OCI-LY7 (cell line): ENCODE data around the gene SEC14L5. TPM values are rescaled to one million over a fixed set of nuclear protein-coding genes. Genes with fewer than 3 reads are reported as not detected.

Source experiments
- BruUV-seq: library from RNA; stranded (reverse); fragments of 400-500 nt; replicated peaks from 2 replicates; lab custom pipeline; 2021; lab: Mats Ljungman, UMichigan
- CTCF ChIA-PET: fragments of 300-600 bp; sonication (Branson Sonifier 250); formaldehyde crosslinking; loops from one replicate; lab custom pipeline; 2022; ENCODE audit warnings: antibody characterized with exemption; ENCODE audit not compliant: unreplicated experiment; lab: Charles Lee
- POLR2A ChIA-PET: fragments of 300-600 bp; sonication (Branson Sonifier 250); formaldehyde crosslinking; loops from one replicate; lab custom pipeline; 2022; ENCODE audit warnings: antibody characterized with exemption; lab: Charles Lee
- DNase-seq: peaks from one replicate; pipeline ENCODE4 v3.0.0-alpha.2; 2015; ENCODE audit warnings: low spot score
- H2AFZ ChIP-seq: fragments of 200-600 bp; sonication (generic), shearing (Covaris generic); 2 replicates; pipeline ENCODE4 v1.6.1; 2014; ENCODE audit warnings: mild to moderate bottlenecking, antibody characterized with exemption, low read length, moderate library complexity
- H3K27ac ChIP-seq: fragments of 200-600 bp; sonication (generic); 2 replicates; pipeline ENCODE4 v1.5.1; 2014; ENCODE audit warnings: mixed run types, low read depth, mild to moderate bottlenecking, moderate library complexity, low read length, inconsistent platforms; ENCODE audit not compliant: poor library complexity, severe bottlenecking
- H3K36me3 ChIP-seq: fragments of 200-600 bp; sonication (generic); 2 replicates; pipeline ENCODE4 v1.6.1; 2014; ENCODE audit warnings: mild to moderate bottlenecking, antibody characterized with exemption, low read length, moderate library complexity, mixed read lengths; ENCODE audit not compliant: insufficient read depth
- H3K4me1 ChIP-seq: fragments of 200-600 bp; sonication (generic); 2 replicates; pipeline ENCODE4 v1.5.1; 2014; ENCODE audit warnings: mild to moderate bottlenecking, low read length; ENCODE audit not compliant: insufficient read depth, poor library complexity, severe bottlenecking
- H3K4me2 ChIP-seq: fragments of 200-600 bp; sonication (generic); 2 replicates; pipeline ENCODE4 v1.6.1; 2014; ENCODE audit warnings: mild to moderate bottlenecking, low read length
- H3K4me3 ChIP-seq: fragments of 200-600 bp; sonication (generic); 2 replicates; pipeline ENCODE4 v1.5.1; 2014; ENCODE audit warnings: mild to moderate bottlenecking, low read depth, low read length; ENCODE audit not compliant: poor library complexity, severe bottlenecking
- H3K79me2 ChIP-seq: fragments of 200-600 bp; sonication (generic); 2 replicates; pipeline ENCODE4 v1.6.1; 2016; ENCODE audit warnings: low read depth, mild to moderate bottlenecking, low read length, moderate library complexity, mixed read lengths; ENCODE audit not compliant: insufficient read depth
- H3K9me2 ChIP-seq: fragments of 200-600 bp; sonication (generic); 2 replicates; pipeline ENCODE4 v1.6.1; 2016; ENCODE audit warnings: mild to moderate bottlenecking, low read length, mixed read lengths; ENCODE audit not compliant: insufficient read depth
- H3K9me3 ChIP-seq: fragments of 200-600 bp; sonication (generic); 2 replicates; pipeline ENCODE4 v1.6.1; 2014; ENCODE audit warnings: mild to moderate bottlenecking, mixed run types, low read length, mixed read lengths
- H4K20me1 ChIP-seq: fragments of 200-600 bp; sonication (generic); 2 replicates; pipeline ENCODE4 v1.6.1; 2014; ENCODE audit warnings: mild to moderate bottlenecking, antibody characterized with exemption, low read length, moderate library complexity, mixed read lengths; ENCODE audit not compliant: insufficient read depth
- CTCF ChIP-seq: fragments of 200-600 bp; sonication (generic); conservative IDR thresholded peaks from 2 replicates; pipeline ENCODE4 v1.5.1; 2014; ENCODE audit warnings: mild to moderate bottlenecking, antibody characterized with exemption, low read length, moderate library complexity, mixed read lengths
- EZH2phosphoT487 ChIP-seq: fragments of 200-600 bp; sonication (generic); IDR thresholded peaks from 2 replicates; pipeline ENCODE4 v1.6.1; 2018; ENCODE audit warnings: low read depth, borderline replicate concordance, mild to moderate bottlenecking, mixed run types, antibody characterized with exemption, low read length, moderate library complexity, mixed read lengths
- intact Hi-C: fragments of 100-400 bp; cut with micrococcal nuclease; formaldehyde crosslinking; loops from one replicate; pipeline ENCODE4 v1.10.0; 2022; ENCODE audit not compliant: unreplicated experiment
- total RNA-seq, 2 experiments: library from RNA; depleted of rRNA in 1 of 2; stranded (reverse); fragments of >200 nt in 1 of 2; shearing (Covaris generic) in 1 of 2; gene quantifications; 2 replicates each; pipeline ENCODE4 v1.2.3, GENCODE V29; 2014 to 2022

SEC14L5 gene
- total RNA-seq, 2 experiments from 2014 or later: not detected

- POLR2A ChIA-PET: interaction anchor here (0.9 kb wide), 1 partner anchor 8 kb away, joined by 4 read pairs; no protein-coding TSS in a partner anchor
- intact Hi-C loops: no loop called here
- no peak for DNase-seq
- Histone ChIP-seq H4K20me1 (no peaks in the 10 kb centered on the region), H3K79me2 (no peaks in the 10 kb centered on the region), H3K36me3 (no peaks in the 10 kb centered on the region), H2AFZ (no peak overlapping the region), H3K27ac (no peak overlapping the region), H3K9me2 (no peaks in the 10 kb centered on the region), H3K9me3 (no peaks in the 10 kb centered on the region), H3K4me3 (no peak overlapping the region), H3K4me2 (no peak overlapping the region), H3K4me1 (no peaks in the 10 kb centered on the region)
- no peak for TF ChIP-seq EZH2phosphoT487
- peak; percentile 42; the same call in 1 of the 2 replicates for TF ChIP-seq CTCF
- BruUV-seq: no TSS peak
- CTCF ChIA-PET: no interaction called here
These were observed 48.3 kb upstream of the SEC14L5 start for GRCh38 chr16:4909825-4910224.

GRCh38 chr16:4910828-4911227 lies 47.3 kb upstream of the SEC14L5 start:
- no TSS peak for BruUV-seq
- H3K9me2 ChIP-seq: no peaks in the 10 kb centered on the region
- ChIA-PET CTCF (no interaction called here), POLR2A (no interaction called here)
- H3K36me3 ChIP-seq: no peaks in the 10 kb centered on the region
- H3K27ac ChIP-seq: no peak overlapping the region
- H3K4me1 ChIP-seq: no peaks in the 10 kb centered on the region
- H3K9me3 ChIP-seq: no peaks in the 10 kb centered on the region
- H3K4me3 ChIP-seq: no peak overlapping the region
- H4K20me1 ChIP-seq: no peaks in the 10 kb centered on the region
- H2AFZ ChIP-seq: no peak overlapping the region
- DNase-seq: no peak
- H3K4me2 ChIP-seq: no peak overlapping the region
- TF ChIP-seq EZH2phosphoT487 (no peak), CTCF (no peak)
- H3K79me2 ChIP-seq: no peaks in the 10 kb centered on the region
- intact Hi-C loops: no loop called here

GRCh38 chr16:4911970-4912386 lies 46.2 kb upstream of the SEC14L5 start:
- H3K9me3 ChIP-seq: no peaks in the 10 kb centered on the region

More at GRCh38 chr16:4911970-4912386, 46.2 kb upstream of the SEC14L5 start:
- H3K79me2 ChIP-seq: no peaks in the 10 kb centered on the region
- H3K36me3 ChIP-seq: no peaks in the 10 kb centered on the region
- H4K20me1 ChIP-seq: no peaks in the 10 kb centered on the region
- no peak overlapping the region for H3K4me3 ChIP-seq
- TF ChIP-seq EZH2phosphoT487: no peak
- no peak for TF ChIP-seq CTCF
- BruUV-seq: no TSS peak
- ChIA-PET POLR2A (no interaction called here), CTCF (no interaction called here)
- H3K27ac ChIP-seq: no peak overlapping the region
- no peak overlapping the region for H3K4me2 ChIP-seq
- intact Hi-C loops: no loop called here
- DNase-seq: no peak
- H2AFZ ChIP-seq: no peak overlapping the region
- H3K9me2 ChIP-seq: no peaks in the 10 kb centered on the region
- H3K4me1 ChIP-seq: no peaks in the 10 kb centered on the region
